Gastrocnemius medialis (tissue), 4 donors: Measurements from ENCODE around the gene RNF213.

Experiments
- POLR2A ChIP-seq, 2 donors: fragments of 450-650 bp; IDR thresholded peaks; one replicate each; pipeline ENCODE4 v1.6.1; 2017; ENCODE audit warnings: antibody characterized with exemption in 2 of 2, mild to moderate bottlenecking in 2 of 2, moderate library complexity in 2 of 2
- TF ChIP-seq, protein P1 (sequence below), 5 experiments: fragments of 450-650 bp in 3 of 5; fragments of 200-600 bp in 2 of 5; sonication (generic) in 2 of 5; IDR thresholded peaks in 4 of 5; conservative IDR thresholded peaks in 1 of 5; 1 replicate in 4 of 5; 2 replicates in 1 of 5; pipeline ENCODE4 v1.5.1; 2016 to 2019; ENCODE audit warnings: antibody characterized with exemption in 5 of 5, mild to moderate bottlenecking in 3 of 5, moderate library complexity in 3 of 5

DNA sequence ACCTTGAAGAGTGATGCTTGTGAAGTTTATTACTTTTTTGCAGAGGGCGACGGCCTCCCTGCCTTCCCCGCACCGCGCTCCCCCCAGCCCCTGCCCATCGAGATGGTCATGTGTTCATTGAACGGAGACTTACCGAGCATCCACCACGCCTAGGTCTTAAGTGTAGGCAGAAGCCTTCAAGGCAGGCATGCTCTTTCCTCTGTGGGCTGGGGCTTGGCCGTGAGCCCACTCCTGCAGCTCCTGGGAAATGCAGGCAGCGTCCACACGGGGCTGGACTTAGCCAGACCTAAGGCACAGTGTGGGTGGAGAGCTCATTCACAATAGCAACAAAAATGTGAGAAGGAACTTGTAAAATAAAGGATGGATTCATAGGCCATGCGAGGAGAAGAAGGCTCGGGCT is 19.2 kb downstream of the RNF213 start:
- no peak for TF ChIP-seq POLR2A (IDR thresholded peaks at IDR 0.05)
- TF ChIP-seq, protein P1, sequence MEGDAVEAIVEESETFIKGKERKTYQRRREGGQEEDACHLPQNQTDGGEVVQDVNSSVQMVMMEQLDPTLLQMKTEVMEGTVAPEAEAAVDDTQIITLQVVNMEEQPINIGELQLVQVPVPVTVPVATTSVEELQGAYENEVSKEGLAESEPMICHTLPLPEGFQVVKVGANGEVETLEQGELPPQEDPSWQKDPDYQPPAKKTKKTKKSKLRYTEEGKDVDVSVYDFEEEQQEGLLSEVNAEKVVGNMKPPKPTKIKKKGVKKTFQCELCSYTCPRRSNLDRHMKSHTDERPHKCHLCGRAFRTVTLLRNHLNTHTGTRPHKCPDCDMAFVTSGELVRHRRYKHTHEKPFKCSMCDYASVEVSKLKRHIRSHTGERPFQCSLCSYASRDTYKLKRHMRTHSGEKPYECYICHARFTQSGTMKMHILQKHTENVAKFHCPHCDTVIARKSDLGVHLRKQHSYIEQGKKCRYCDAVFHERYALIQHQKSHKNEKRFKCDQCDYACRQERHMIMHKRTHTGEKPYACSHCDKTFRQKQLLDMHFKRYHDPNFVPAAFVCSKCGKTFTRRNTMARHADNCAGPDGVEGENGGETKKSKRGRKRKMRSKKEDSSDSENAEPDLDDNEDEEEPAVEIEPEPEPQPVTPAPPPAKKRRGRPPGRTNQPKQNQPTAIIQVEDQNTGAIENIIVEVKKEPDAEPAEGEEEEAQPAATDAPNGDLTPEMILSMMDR (IDR thresholded peaks at IDR 0.05 in 4 of 5, conservative IDR thresholded peaks at IDR 0.05 in 1 of 5) = no peak
